Measurements from ENCODE around the gene GLB1L3. TPM values are rescaled to one million over a fixed set of nuclear protein-coding genes. Genes with fewer than 3 reads are reported as not detected.

GLB1L3 gene
- total RNA-seq, 1 experiment from 2014 or later = not detected

DNA sequence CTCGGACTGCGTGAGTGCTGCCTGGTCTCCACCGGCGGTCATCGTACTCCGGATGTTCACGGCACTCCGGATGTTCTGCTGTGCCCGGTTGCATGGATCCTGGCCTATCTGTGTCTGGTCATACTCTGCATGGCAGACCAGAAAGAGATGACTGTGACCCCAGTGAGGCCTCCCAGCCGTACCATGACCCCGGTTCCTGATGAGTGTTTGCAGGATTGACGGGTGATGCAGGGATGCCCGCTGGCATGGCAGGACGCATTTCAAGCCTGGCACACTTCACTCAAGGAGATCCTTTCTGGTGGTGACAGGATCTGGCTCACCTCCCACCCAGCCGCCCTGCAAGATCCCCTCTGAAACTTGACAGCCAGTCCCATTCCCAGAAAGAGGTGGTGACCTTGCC, 61.9 kb downstream of the GLB1L3 start:
- H3K4me1 ChIP-seq (ENCODE audit: control insufficient read depth in 1 of 2, insufficient read depth in 2 of 2, low read length in 2 of 2) = peaks cover 12 to 32% of the 10 kb centered on the region in 2 experiments; a peak in 3 of 4 replicates
- no TSS peak for BruUV-seq (replicated peaks)
- no peaks in the 10 kb centered on the region for H3K9me2 ChIP-seq (ENCODE audit: insufficient read depth)
- intact Hi-C loops (cut with micrococcal nuclease) = loop anchor here (10.0 kb wide), 1 partner anchor 317 kb away; no protein-coding TSS in a partner anchor
- no peak overlapping the region for H3K4me2 ChIP-seq (ENCODE audit: low read length)
- no peak overlapping the region for H2AFZ ChIP-seq (ENCODE audit: low read depth, low read length, poor library complexity, severe bottlenecking)
- no peak overlapping the region for H3K9ac ChIP-seq (ENCODE audit: low read length)
- no peak overlapping the region for H3K4me3 ChIP-seq (replicated peaks in 1 of 2; ENCODE audit: low read depth in 1 of 2, low read length in 2 of 2)
- H3K9me3 ChIP-seq (ENCODE audit: control insufficient read depth in 1 of 2, insufficient read depth in 1 of 2, low read depth in 1 of 2, low read length in 2 of 2) = no peaks in the 10 kb centered on the region
- POLR2A ChIA-PET = no interaction called here
- H3K27ac ChIP-seq (ENCODE audit: low read depth, low read length) = no peak overlapping the region
- TF ChIP-seq, protein P1, sequence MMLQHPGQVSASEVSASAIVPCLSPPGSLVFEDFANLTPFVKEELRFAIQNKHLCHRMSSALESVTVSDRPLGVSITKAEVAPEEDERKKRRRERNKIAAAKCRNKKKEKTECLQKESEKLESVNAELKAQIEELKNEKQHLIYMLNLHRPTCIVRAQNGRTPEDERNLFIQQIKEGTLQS (IDR thresholded peaks at IDR 0.05) = no peak
- TF ChIP-seq ZNF274 (IDR thresholded peaks at IDR 0.05; ENCODE audit: low read depth, low read length) (no peak), SIN3A (IDR thresholded peaks at IDR 0.05; ENCODE audit: low read depth) (no peak), JUND (IDR thresholded peaks at IDR 0.05) (no peak), RAD21 (IDR thresholded peaks at IDR 0.05; ENCODE audit: low read depth) (no peak), EZH2 (IDR thresholded peaks at IDR 0.05) (no peak), YY1 (IDR thresholded peaks at IDR 0.05; ENCODE audit: extremely low read depth, insufficient replicate concordance, low read depth, low read length) (no peak), TCF7L2 (IDR thresholded peaks at IDR 0.05; ENCODE audit: borderline replicate concordance, extremely low read depth, insufficient read depth, insufficient read length) (no peak), CBX3 (IDR thresholded peaks at IDR 0.05; ENCODE audit: low read depth) (no peak), EGR1 (IDR thresholded peaks at IDR 0.05; ENCODE audit: low read depth) (no peak), EZH2phosphoT487 (IDR thresholded peaks at IDR 0.05; ENCODE audit: borderline replicate concordance) (no peak), ZFX (IDR thresholded peaks at IDR 0.05) (no peak), CEBPB (IDR thresholded peaks at IDR 0.05; ENCODE audit: low read depth) (no peak), ELF1 (IDR thresholded peaks at IDR 0.05; ENCODE audit: borderline replicate concordance, low read depth) (no peak), SRF (IDR thresholded peaks at IDR 0.05; ENCODE audit: low read depth) (no peak), SP1 (IDR thresholded peaks at IDR 0.05; ENCODE audit: low read depth) (no peak)
- TF ChIP-seq, protein P2, sequence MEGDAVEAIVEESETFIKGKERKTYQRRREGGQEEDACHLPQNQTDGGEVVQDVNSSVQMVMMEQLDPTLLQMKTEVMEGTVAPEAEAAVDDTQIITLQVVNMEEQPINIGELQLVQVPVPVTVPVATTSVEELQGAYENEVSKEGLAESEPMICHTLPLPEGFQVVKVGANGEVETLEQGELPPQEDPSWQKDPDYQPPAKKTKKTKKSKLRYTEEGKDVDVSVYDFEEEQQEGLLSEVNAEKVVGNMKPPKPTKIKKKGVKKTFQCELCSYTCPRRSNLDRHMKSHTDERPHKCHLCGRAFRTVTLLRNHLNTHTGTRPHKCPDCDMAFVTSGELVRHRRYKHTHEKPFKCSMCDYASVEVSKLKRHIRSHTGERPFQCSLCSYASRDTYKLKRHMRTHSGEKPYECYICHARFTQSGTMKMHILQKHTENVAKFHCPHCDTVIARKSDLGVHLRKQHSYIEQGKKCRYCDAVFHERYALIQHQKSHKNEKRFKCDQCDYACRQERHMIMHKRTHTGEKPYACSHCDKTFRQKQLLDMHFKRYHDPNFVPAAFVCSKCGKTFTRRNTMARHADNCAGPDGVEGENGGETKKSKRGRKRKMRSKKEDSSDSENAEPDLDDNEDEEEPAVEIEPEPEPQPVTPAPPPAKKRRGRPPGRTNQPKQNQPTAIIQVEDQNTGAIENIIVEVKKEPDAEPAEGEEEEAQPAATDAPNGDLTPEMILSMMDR (IDR thresholded peaks at IDR 0.05 in 2 of 3, conservative IDR thresholded peaks at IDR 0.05 in 1 of 3; ENCODE audit: borderline replicate concordance in 1 of 3, insufficient read depth in 1 of 3, low read depth in 2 of 3, low read length in 2 of 3) = no peak
- TF ChIP-seq, protein P3, sequence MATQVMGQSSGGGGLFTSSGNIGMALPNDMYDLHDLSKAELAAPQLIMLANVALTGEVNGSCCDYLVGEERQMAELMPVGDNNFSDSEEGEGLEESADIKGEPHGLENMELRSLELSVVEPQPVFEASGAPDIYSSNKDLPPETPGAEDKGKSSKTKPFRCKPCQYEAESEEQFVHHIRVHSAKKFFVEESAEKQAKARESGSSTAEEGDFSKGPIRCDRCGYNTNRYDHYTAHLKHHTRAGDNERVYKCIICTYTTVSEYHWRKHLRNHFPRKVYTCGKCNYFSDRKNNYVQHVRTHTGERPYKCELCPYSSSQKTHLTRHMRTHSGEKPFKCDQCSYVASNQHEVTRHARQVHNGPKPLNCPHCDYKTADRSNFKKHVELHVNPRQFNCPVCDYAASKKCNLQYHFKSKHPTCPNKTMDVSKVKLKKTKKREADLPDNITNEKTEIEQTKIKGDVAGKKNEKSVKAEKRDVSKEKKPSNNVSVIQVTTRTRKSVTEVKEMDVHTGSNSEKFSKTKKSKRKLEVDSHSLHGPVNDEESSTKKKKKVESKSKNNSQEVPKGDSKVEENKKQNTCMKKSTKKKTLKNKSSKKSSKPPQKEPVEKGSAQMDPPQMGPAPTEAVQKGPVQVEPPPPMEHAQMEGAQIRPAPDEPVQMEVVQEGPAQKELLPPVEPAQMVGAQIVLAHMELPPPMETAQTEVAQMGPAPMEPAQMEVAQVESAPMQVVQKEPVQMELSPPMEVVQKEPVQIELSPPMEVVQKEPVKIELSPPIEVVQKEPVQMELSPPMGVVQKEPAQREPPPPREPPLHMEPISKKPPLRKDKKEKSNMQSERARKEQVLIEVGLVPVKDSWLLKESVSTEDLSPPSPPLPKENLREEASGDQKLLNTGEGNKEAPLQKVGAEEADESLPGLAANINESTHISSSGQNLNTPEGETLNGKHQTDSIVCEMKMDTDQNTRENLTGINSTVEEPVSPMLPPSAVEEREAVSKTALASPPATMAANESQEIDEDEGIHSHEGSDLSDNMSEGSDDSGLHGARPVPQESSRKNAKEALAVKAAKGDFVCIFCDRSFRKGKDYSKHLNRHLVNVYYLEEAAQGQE (IDR thresholded peaks at IDR 0.05; ENCODE audit: low read depth) = no peak
- TF ChIP-seq, protein P4, sequence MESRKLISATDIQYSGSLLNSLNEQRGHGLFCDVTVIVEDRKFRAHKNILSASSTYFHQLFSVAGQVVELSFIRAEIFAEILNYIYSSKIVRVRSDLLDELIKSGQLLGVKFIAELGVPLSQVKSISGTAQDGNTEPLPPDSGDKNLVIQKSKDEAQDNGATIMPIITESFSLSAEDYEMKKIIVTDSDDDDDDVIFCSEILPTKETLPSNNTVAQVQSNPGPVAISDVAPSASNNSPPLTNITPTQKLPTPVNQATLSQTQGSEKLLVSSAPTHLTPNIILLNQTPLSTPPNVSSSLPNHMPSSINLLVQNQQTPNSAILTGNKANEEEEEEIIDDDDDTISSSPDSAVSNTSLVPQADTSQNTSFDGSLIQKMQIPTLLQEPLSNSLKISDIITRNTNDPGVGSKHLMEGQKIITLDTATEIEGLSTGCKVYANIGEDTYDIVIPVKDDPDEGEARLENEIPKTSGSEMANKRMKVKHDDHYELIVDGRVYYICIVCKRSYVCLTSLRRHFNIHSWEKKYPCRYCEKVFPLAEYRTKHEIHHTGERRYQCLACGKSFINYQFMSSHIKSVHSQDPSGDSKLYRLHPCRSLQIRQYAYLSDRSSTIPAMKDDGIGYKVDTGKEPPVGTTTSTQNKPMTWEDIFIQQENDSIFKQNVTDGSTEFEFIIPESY (IDR thresholded peaks at IDR 0.05; ENCODE audit: extremely low read depth, insufficient replicate concordance, low read length) = no peak
- TF ChIP-seq, protein P5, sequence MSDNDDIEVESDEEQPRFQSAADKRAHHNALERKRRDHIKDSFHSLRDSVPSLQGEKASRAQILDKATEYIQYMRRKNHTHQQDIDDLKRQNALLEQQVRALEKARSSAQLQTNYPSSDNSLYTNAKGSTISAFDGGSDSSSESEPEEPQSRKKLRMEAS (IDR thresholded peaks at IDR 0.05) = no peak
- RAD21 ChIA-PET (ENCODE audit: low non-redundant PET in 1 of 2, low total read pairs in 2 of 2, uncharacterized antibody in 2 of 2, unreplicated experiment in 2 of 2) = no interaction called here
- H3K36me3 ChIP-seq (ENCODE audit: control insufficient read depth in 1 of 2, insufficient read depth in 2 of 2, low read length in 2 of 2) = no peaks in the 10 kb centered on the region
- H4K20me1 ChIP-seq (ENCODE audit: insufficient read depth) = no peaks in the 10 kb centered on the region
- ATAC-seq (no peak), DNase-seq (ENCODE audit: low read depth, low spot score) (no peak)
- H3K79me2 ChIP-seq (ENCODE audit: insufficient read depth, low read length) = 0 out of 2 replicates have a peak, but pooled peaks cover 2% of the 10 kb centered on the region
- no peaks in the 10 kb centered on the region for H3K27me3 ChIP-seq (ENCODE audit: insufficient read depth, low read length)
- CTCF ChIA-PET = no interaction called here
